CD4-positive, alpha-beta T cell treated with Interleukin-1 beta for 1 hour (primary cell): ENCODE results near the gene CCNDBP1.
"Not testable (repeated sequence)": the region's sequence is repeated elsewhere in the genome, so short reads cannot be mapped to it uniquely, and the experiment has no call there.

ENCODE experiments used
- DNase-seq, 2 donors: peaks; one replicate each; pipeline ENCODE4 v3.0.0-alpha.2; 2020 to 2022

Gene CCNDBP1

GRCh38 chr15:43218908-43219706 lies 33.9 kb downstream of the CCNDBP1 start:
- no peak for DNase-seq

GRCh38 chr15:43219929-43220928 lies 35.0 kb downstream of the CCNDBP1 start:
- DNase-seq = no peak

- no peak for DNase-seq
Measured at GRCh38 chr15:43220991-43221403, 35.8 kb downstream of the CCNDBP1 start, which contains the start of gene EPB42. Gene EPB42 (minus strand): TSS chr15:43221018. CDS start chr15:43220825, 193 bp downstream.

- DNase-seq = no peak
Measured at GRCh38 chr15:43221422-43221821, 36.2 kb downstream of the CCNDBP1 start.

GRCh38 chr15:43225201-43225949 lies 40.2 kb downstream of the CCNDBP1 start:
- DNase-seq = peak; percentile 42 to 61

- DNase-seq = not testable (repeated sequence)
Measured at GRCh38 chr15:43225950-43226255, 40.7 kb downstream of the CCNDBP1 start.

GRCh38 chr15:43226436-43227305 lies 41.5 kb downstream of the CCNDBP1 start:
- no peak for DNase-seq

- no peak for DNase-seq
Measured at GRCh38 chr15:43229977-43230376, 44.8 kb downstream of the CCNDBP1 start.

GRCh38 chr15:43230640-43231115 lies 45.5 kb downstream of the CCNDBP1 start:
- DNase-seq = no peak

- no peak for DNase-seq
Measured at GRCh38 chr15:43232289-43232874, 47.2 kb downstream of the CCNDBP1 start.

- DNase-seq = no peak
Measured at GRCh38 chr15:43235536-43235935, 50.3 kb downstream of the CCNDBP1 start.

- DNase-seq = no peak
Measured at GRCh38 chr15:43237842-43238470, 52.8 kb downstream of the CCNDBP1 start.

- no peak for DNase-seq
Measured at GRCh38 chr15:43238671-43239131, 53.5 kb downstream of the CCNDBP1 start.

- no peak for DNase-seq
Measured at GRCh38 chr15:43239732-43240491, 54.7 kb downstream of the CCNDBP1 start.

GRCh38 chr15:43241100-43241499 lies 55.9 kb downstream of the CCNDBP1 start:
- DNase-seq = no peak

GRCh38 chr15:43242616-43243015 lies 57.4 kb downstream of the CCNDBP1 start:
- no peak for DNase-seq

GRCh38 chr15:43243020-43243645 lies 57.9 kb downstream of the CCNDBP1 start:
- no peak for DNase-seq

GRCh38 chr15:43244092-43244491 lies 58.9 kb downstream of the CCNDBP1 start:
- DNase-seq = no peak

GRCh38 chr15:43246261-43246774 lies 61.1 kb downstream of the CCNDBP1 start:
- DNase-seq = no peak
